GM23248 (cell line): ENCODE measurements around the gene GATAD2B. TPM values are rescaled to one million over a fixed set of nuclear protein-coding genes. Genes with fewer than 3 reads are reported as not detected.

Experiments used
- DNase-seq: peaks from one replicate; pipeline ENCODE4 v3.0.0-alpha.2; 2015
- H2AFZ ChIP-seq: fragments of 200-600 bp; sonication (generic); 2 replicates; pipeline ENCODE4 v1.6.1; 2016; ENCODE audit warnings: antibody characterized with exemption
- H3F3A ChIP-seq: fragments of 200-600 bp; sonication (generic); 2 replicates; pipeline ENCODE4 v1.6.1; 2016; ENCODE audit warnings: mild to moderate bottlenecking, antibody characterized with exemption, mixed run types; ENCODE audit not compliant: insufficient read depth
- H3K27ac ChIP-seq: fragments of 200-600 bp; sonication (generic); 2 replicates; pipeline ENCODE4 v1.5.1; 2016; ENCODE audit warnings: mild to moderate bottlenecking
- H3K27me3 ChIP-seq: fragments of 200-600 bp; sonication (generic); replicated peaks from 2 replicates; pipeline ENCODE4 v1.6.1; 2016; ENCODE audit warnings: mild to moderate bottlenecking; ENCODE audit not compliant: insufficient read depth
- H3K36me3 ChIP-seq: fragments of 200-600 bp; sonication (generic); 2 replicates; pipeline ENCODE4 v1.6.1; 2016; ENCODE audit warnings: low read depth, mild to moderate bottlenecking
- H3K4me1 ChIP-seq: fragments of 200-600 bp; sonication (generic); 2 replicates; pipeline ENCODE4 v1.6.1; 2016; ENCODE audit warnings: mild to moderate bottlenecking; ENCODE audit not compliant: insufficient read depth
- H3K4me2 ChIP-seq: fragments of 200-600 bp; sonication (generic); one replicate; pipeline ENCODE4 v1.6.1; 2016; ENCODE audit warnings: mild to moderate bottlenecking; ENCODE audit not compliant: unreplicated experiment
- H3K4me3 ChIP-seq: fragments of 200-600 bp; sonication (generic); 2 replicates; pipeline ENCODE4 v1.5.1; 2016; ENCODE audit warnings: mild to moderate bottlenecking
- H3K79me2 ChIP-seq: fragments of 200-600 bp; sonication (generic); 2 replicates; pipeline ENCODE4 v1.6.1; 2016; ENCODE audit warnings: mild to moderate bottlenecking; ENCODE audit not compliant: insufficient read depth
- H3K9ac ChIP-seq: fragments of 200-600 bp; sonication (generic); 2 replicates; pipeline ENCODE4 v1.6.1; 2016; ENCODE audit warnings: mild to moderate bottlenecking
- H3K9me2 ChIP-seq: fragments of 200-600 bp; sonication (generic); 2 replicates; pipeline ENCODE4 v1.6.1; 2016; ENCODE audit warnings: mixed run types, mild to moderate bottlenecking, moderate library complexity; ENCODE audit not compliant: insufficient read depth
- H3K9me3 ChIP-seq: fragments of 200-600 bp; sonication (generic); one replicate; pipeline ENCODE4 v1.6.1; 2017; ENCODE audit warnings: low read depth
- H4K20me1 ChIP-seq: fragments of 200-600 bp; sonication (generic); 2 replicates; pipeline ENCODE4 v1.6.0; 2016; ENCODE audit not compliant: insufficient read depth
- EZH2 ChIP-seq: fragments of 200-600 bp; sonication (generic); IDR thresholded peaks from 2 replicates; pipeline ENCODE4 v1.6.1; 2018; ENCODE audit warnings: antibody characterized with exemption, mild to moderate bottlenecking; ENCODE audit not compliant: insufficient read depth, poor library complexity, severe bottlenecking
- EZH2phosphoT487 ChIP-seq: fragments of 200-600 bp; sonication (generic); IDR thresholded peaks from 2 replicates; pipeline ENCODE4 v1.6.1; 2018; ENCODE audit warnings: antibody characterized with exemption, moderate library complexity, mild to moderate bottlenecking, low read depth; ENCODE audit not compliant: insufficient read depth
- WGBS, 2 experiments: methylation state at CpG; one replicate each; pipeline ENCODE4 v1.1.6; 2015 to 2017; ENCODE audit warnings: low lambda C conversion rate in 2 of 2, low coverage in 1 of 2; ENCODE audit errors: missing lambda C conversion rate in 2 of 2; 5-methylcytosine and 5-hydroxymethylcytosine counted together
- in situ Hi-C: fragments of 300-500 bp; cut with MboI; formaldehyde crosslinking; loops from 2 replicates; pipeline ENCODE4 v1.15.0; 2020
- polyA plus RNA-seq: library from polyadenylated mRNA; unstranded; fragments of >200 nt; fragmentation: Nextera tagmentation; extraction: Ambion mirVana; gene quantifications from 2 replicates; pipeline ENCODE4 v1.2.1, GENCODE V29; 2016
- total RNA-seq: library from RNA; depleted of rRNA; stranded (reverse); fragments of >200 nt; shearing (Covaris generic); gene quantifications from 2 replicates; pipeline ENCODE4 v1.2.3, GENCODE V29; 2014

GATAD2B gene
- total and polyA plus RNA-seq, 2 experiments from 2014 or later, result 3.3 to 3.9 TPM

GRCh38 chr1:153793261-153793972 lies 129.4 kb downstream of the GATAD2B start:
- no peak for TF ChIP-seq EZH2
- TF ChIP-seq EZH2phosphoT487, result no peak
- no peaks in the 10 kb centered on the region for H4K20me1 ChIP-seq

GRCh38 chr1:153792631-153793041 lies 130.1 kb downstream of the GATAD2B start:
- Histone ChIP-seq H3K27me3 (no peaks in the 10 kb centered on the region), H2AFZ (no peak overlapping the region), H3K4me2 (no peak overlapping the region), H3K9me2 (no peaks in the 10 kb centered on the region), H3K4me3 (no peak overlapping the region), H3K36me3 (no peaks in the 10 kb centered on the region), H3K4me1 (peaks cover 21% of the 10 kb centered on the region), H4K20me1 (no peaks in the 10 kb centered on the region), H3K9me3 (no peaks in the 10 kb centered on the region), H3K9ac (no peak overlapping the region), H3K27ac (no peak overlapping the region), H3K79me2 (no peaks in the 10 kb centered on the region), H3F3A (peaks cover 22% of the 10 kb centered on the region)
- 89 to 93% methylated on average over 11 of the region's 11 CpGs for WGBS, 2 experiments
- TF ChIP-seq EZH2phosphoT487 (no peak), EZH2 (no peak)
- in situ Hi-C loops, result no loop called here
- no peak for DNase-seq

More at GRCh38 chr1:153793261-153793972, 129.4 kb downstream of the GATAD2B start:
- DNase-seq, result no peak
- peaks cover 21% of the 10 kb centered on the region for H3K4me1 ChIP-seq
- H3K27ac ChIP-seq, result no peak overlapping the region
- no peak overlapping the region for H3K4me3 ChIP-seq
- no peak overlapping the region for H3K4me2 ChIP-seq
- H3K9me3 ChIP-seq, result no peaks in the 10 kb centered on the region
- 57 to 63% methylated on average over 4 to 9 of the region's 9 CpGs for WGBS, 2 experiments
- H2AFZ ChIP-seq, result no peak overlapping the region
- H3K36me3 ChIP-seq, result no peaks in the 10 kb centered on the region
- in situ Hi-C loops, result no loop called here
- H3K9me2 ChIP-seq, result no peaks in the 10 kb centered on the region
- H3F3A ChIP-seq, result peaks cover 22% of the 10 kb centered on the region
- no peaks in the 10 kb centered on the region for H3K79me2 ChIP-seq
- no peaks in the 10 kb centered on the region for H3K27me3 ChIP-seq
- no peak overlapping the region for H3K9ac ChIP-seq

GRCh38 chr1:153791648-153792253 lies 131.0 kb downstream of the GATAD2B start:
- Histone ChIP-seq H3K9me2 (no peaks in the 10 kb centered on the region), H3K4me2 (peak overlapping the region; percentile 99), H3K9ac (peak overlapping the region; percentile 88), H3K79me2 (no peaks in the 10 kb centered on the region), H3K4me1 (peaks cover 21% of the 10 kb centered on the region), H3K4me3 (peak overlapping the region; percentile 77), H3K27ac (peak overlapping the region; percentile 99), H2AFZ (peak overlapping the region; percentile 94), H3K27me3 (no peaks in the 10 kb centered on the region), H3K36me3 (no peaks in the 10 kb centered on the region), H3F3A (peaks cover 22% of the 10 kb centered on the region), H4K20me1 (no peaks in the 10 kb centered on the region), H3K9me3 (no peaks in the 10 kb centered on the region)
- peak; percentile 85 for DNase-seq
- in situ Hi-C loops, result no loop called here
- TF ChIP-seq EZH2phosphoT487, result no peak
- TF ChIP-seq EZH2, result no peak
- 74 to 75% methylated on average over 16 of the region's 16 CpGs for WGBS, 2 experiments

DNA sequence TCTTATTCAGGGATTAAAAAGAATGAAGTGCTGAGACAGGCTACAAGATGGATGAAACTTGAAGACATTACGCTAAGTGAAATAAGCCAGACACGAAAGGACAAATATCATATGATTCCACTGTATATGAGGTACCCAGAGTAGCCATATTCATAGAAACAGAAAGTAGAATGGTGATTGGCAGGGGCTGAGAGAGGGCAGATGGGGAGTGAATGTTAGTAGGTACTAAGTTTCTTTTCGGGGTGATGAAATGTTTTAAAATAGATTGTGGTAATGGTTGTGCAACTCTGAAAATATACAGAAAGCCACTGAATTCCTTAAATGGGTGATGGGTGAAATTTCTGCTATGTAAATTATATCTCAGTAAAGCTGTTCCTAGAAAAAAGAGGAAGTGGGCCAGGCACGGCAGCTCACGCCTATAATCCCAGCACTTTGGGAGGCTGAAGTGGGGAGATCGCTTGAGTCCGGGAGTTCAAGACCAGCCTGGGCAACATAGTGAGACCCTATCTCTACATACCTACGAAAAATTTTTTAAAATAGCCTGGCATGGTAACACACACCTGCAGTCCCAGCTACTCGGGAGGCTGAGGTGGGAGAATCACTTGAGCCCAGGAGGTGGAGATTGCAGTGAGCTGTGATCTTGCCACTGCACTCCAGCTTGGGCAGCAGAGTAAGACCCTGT lies 131.7 kb downstream of the GATAD2B start:
- Histone ChIP-seq H3K9me3 (no peaks in the 10 kb centered on the region), H3K79me2 (no peaks in the 10 kb centered on the region), H3K9me2 (no peaks in the 10 kb centered on the region), H3K27ac (peak overlapping the region; percentile 99), H3K36me3 (no peaks in the 10 kb centered on the region), H3K27me3 (no peaks in the 10 kb centered on the region), H3K4me3 (peak overlapping the region; percentile 77), H2AFZ (peak overlapping the region; percentile 94), H3K4me1 (peaks cover 21% of the 10 kb centered on the region), H3K4me2 (peak overlapping the region; percentile 99), H4K20me1 (no peaks in the 10 kb centered on the region), H3K9ac (peak overlapping the region; percentile 88), H3F3A (peaks cover 22% of the 10 kb centered on the region)
- in situ Hi-C loops, result no loop called here
- WGBS, 2 experiments, result 12 to 18% methylated on average over 9 of the region's 9 CpGs
- TF ChIP-seq EZH2phosphoT487 (no peak), EZH2 (no peak)
- peak; percentile 91 for DNase-seq
